HuH-7.5 (cell line): ENCODE measurements around the gene B3GNT9.

Experiments
- DNase-seq: peaks from one replicate; pipeline ENCODE4 v3.0.0; 2011; ENCODE audit warnings: low spot score

Gene B3GNT9

GRCh38 chr16:67167588-67167987 is 16.8 kb upstream of the B3GNT9 start:
- no peak for DNase-seq

GRCh38 chr16:67166598-67167168 is 15.9 kb upstream of the B3GNT9 start:
- no peak for DNase-seq

- no peak for DNase-seq
These were observed 15.3 kb upstream of the B3GNT9 start for GRCh38 chr16:67166110-67166547.

GRCh38 chr16:67165121-67166078 is 14.6 kb upstream of the B3GNT9 start:
- DNase-seq: no peak

- peak; percentile 73 for DNase-seq
These were observed 13.8 kb upstream of the B3GNT9 start, which contains the start of gene HSF4 for GRCh38 chr16:67164599-67165061. Gene HSF4 (plus strand): TSS chr16:67164745. CDS start chr16:67164812, 67 bp downstream.

GRCh38 chr16:67163999-67164558 is 13.3 kb upstream of the B3GNT9 start:
- DNase-seq: no peak

GRCh38 chr16:67163164-67163998 is 12.6 kb upstream of the B3GNT9 start:
- DNase-seq: no peak

GRCh38 chr16:67162506-67163163 is 11.8 kb upstream of the B3GNT9 start:
- DNase-seq: no peak

- DNase-seq: no peak
These were observed 10.8 kb upstream of the B3GNT9 start for GRCh38 chr16:67161595-67162058.

GRCh38 chr16:67158637-67159600 is 8.1 kb upstream of the B3GNT9 start:
- DNase-seq: peak; percentile 59

- no peak for DNase-seq
These were observed 7.3 kb upstream of the B3GNT9 start for GRCh38 chr16:67157892-67158635.

GRCh38 chr16:67157106-67157748 is 6.4 kb upstream of the B3GNT9 start:
- DNase-seq: no peak

GRCh38 chr16:67156143-67156844 is 5.5 kb upstream of the B3GNT9 start:
- no peak for DNase-seq

GRCh38 chr16:67155295-67156142 is 4.7 kb upstream of the B3GNT9 start:
- peak; percentile 95 for DNase-seq

- DNase-seq: no peak
These were observed 3.9 kb upstream of the B3GNT9 start for GRCh38 chr16:67154578-67155294.

- no peak for DNase-seq
These were observed 766 bp upstream of the B3GNT9 start for GRCh38 chr16:67151431-67152097.
